T-helper 1 cell treated with Interleukin-12 subunit alpha and Interleukin-12 subunit beta and Interleukin-4 antibody, amounts not matched to agents 30 ng/mL and 1 ng/mL, for 36 hours (primary cell): Measurements from ENCODE around the gene IRF2BPL. TPM values are rescaled to one million over a fixed set of nuclear protein-coding genes. Genes with fewer than 3 reads are reported as not detected.

ENCODE experiments used
- intact Hi-C: fragments of 100-400 bp; cut with micrococcal nuclease; formaldehyde crosslinking; loops from one replicate; pipeline ENCODE4 v1.15.1; 2024
- total RNA-seq: library from RNA; stranded (reverse); gene quantifications from 2 replicates; pipeline ENCODE4 v1.2.3, GENCODE V29; 2022

IRF2BPL gene
- total RNA-seq, 1 donor from 2014 or later: 22.3 TPM

- intact Hi-C loops: loop anchor here (10.0 kb wide), 1 partner anchor 1782 kb away; no protein-coding TSS in a partner anchor
Observed at GRCh38 chr14:77036484-77037214, 8.1 kb upstream of the IRF2BPL start.

GRCh38 chr14:77035267-77035666 lies 6.8 kb upstream of the IRF2BPL start:
- intact Hi-C loops: loop anchor here (10.0 kb wide), 1 partner anchor 1780 kb away; no protein-coding TSS in a partner anchor

GRCh38 chr14:77033622-77034589 lies 5.4 kb upstream of the IRF2BPL start:
- intact Hi-C loops: loop anchor here (1.0 to 10.0 kb wide), 3 partner anchors 78 to 1779 kb away; partner anchors contain the start of genes GSTZ1 and POMT2

GRCh38 chr14:77032844-77033621 lies 4.5 kb upstream of the IRF2BPL start:
- intact Hi-C loops: loop anchor here (1.0 to 10.0 kb wide), 3 partner anchors 7 to 1778 kb away; partner anchors contain the start of genes GSTZ1 and POMT2

- intact Hi-C loops: loop anchor here (1.0 to 10.0 kb wide), 3 partner anchors 8 to 1778 kb away; partner anchors contain the start of genes GSTZ1 and POMT2
Observed at GRCh38 chr14:77032491-77032843, 4.0 kb upstream of the IRF2BPL start.

- intact Hi-C loops: loop anchor here (1.0 to 10.0 kb wide), 3 partner anchors 8 to 1777 kb away; partner anchors contain the start of genes GSTZ1 and POMT2
Observed at GRCh38 chr14:77031759-77032490, 3.4 kb upstream of the IRF2BPL start.

- intact Hi-C loops: loop anchor here (1.0 to 10.0 kb wide), 8 partner anchors 13 to 737 kb away; partner anchors contain the start of genes CIPC and SNW1
Observed at GRCh38 chr14:77027538-77028383, 747 bp downstream of the IRF2BPL start.

GRCh38 chr14:77026930-77027537 lies 1.5 kb downstream of the IRF2BPL start:
- intact Hi-C loops: loop anchor here (10.0 kb wide), 1 partner anchor 738 kb away; the partner anchor contains the start of gene SNW1

- intact Hi-C loops: loop anchor here (10.0 kb wide), 1 partner anchor 738 kb away; the partner anchor contains the start of gene SNW1
Observed at GRCh38 chr14:77026166-77026929, 2.2 kb downstream of the IRF2BPL start.

- intact Hi-C loops: loop anchor here (10.0 kb wide), 1 partner anchor 739 kb away; the partner anchor contains the start of gene SNW1
Observed at GRCh38 chr14:77025744-77026165, 2.8 kb downstream of the IRF2BPL start.

- intact Hi-C loops: loop anchor here (1.0 to 10.0 kb wide), 6 partner anchors 29 to 741 kb away; partner anchors contain the start of gene SNW1
Observed at GRCh38 chr14:77024171-77024691, 4.3 kb downstream of the IRF2BPL start.

- intact Hi-C loops: loop anchor here (1.0 to 10.0 kb wide), 2 partner anchors 45 to 742 kb away; partner anchors contain the start of gene SNW1
Observed at GRCh38 chr14:77023001-77023996, 5.2 kb downstream of the IRF2BPL start.

GRCh38 chr14:77022236-77022852 lies 6.2 kb downstream of the IRF2BPL start:
- intact Hi-C loops: loop anchor here (10.0 kb wide), 1 partner anchor 742 kb away; the partner anchor contains the start of gene SNW1

- intact Hi-C loops: loop anchor here (10.0 kb wide), 1 partner anchor 743 kb away; the partner anchor contains the start of gene SNW1
Observed at GRCh38 chr14:77021424-77021823, 7.1 kb downstream of the IRF2BPL start.

GRCh38 chr14:77018785-77019184 lies 9.7 kb downstream of the IRF2BPL start:
- intact Hi-C loops: no loop called here
